Gastrocnemius medialis (tissue), 4 donors: ENCODE data around the gene S100G. TPM values are rescaled to one million over a fixed set of nuclear protein-coding genes. Genes with fewer than 3 reads are reported as not detected.

Source experiments
- ATAC-seq, 2 donors: fragments of 150-250 bp; one replicate each; pipeline ENCODE4 v1.9.1; 2016
- DNase-seq, 2 donors: peaks; one replicate each; pipeline ENCODE4 v3.0.0-alpha.2; 2019
- H3K27ac ChIP-seq, 4 donors: fragments of 200-600 bp; sonication (generic); 1 replicate in 1 of 4; 2 replicates in 3 of 4; pipeline ENCODE4 v1.5.1; 2016 to 2018; ENCODE audit warnings: mild to moderate bottlenecking in 2 of 4, moderate library complexity in 1 of 4
- H3K27me3 ChIP-seq, 3 donors: fragments of 200-600 bp; sonication (generic) in 2 of 3; 1 replicate in 1 of 3; 2 replicates in 2 of 3; pipeline versions ENCODE4 v1.5.1 to v1.6.0; 2016 to 2019; ENCODE audit warnings: mild to moderate bottlenecking in 1 of 3, moderate library complexity in 1 of 3
- H3K36me3 ChIP-seq, 2 donors: fragments of 200-600 bp; sonication (generic) in 1 of 2; one replicate each; pipeline ENCODE4 v1.5.1; 2017 to 2018
- H3K4me1 ChIP-seq, 2 donors: fragments of 200-600 bp; sonication (generic) in 1 of 2; one replicate each; pipeline ENCODE4 v1.5.1; 2016 to 2017; ENCODE audit warnings: mild to moderate bottlenecking in 2 of 2
- H3K4me3 ChIP-seq, 4 donors: fragments of 200-600 bp; sonication (generic) in 3 of 4; 1 replicate in 1 of 4; 2 replicates in 3 of 4; pipeline ENCODE4 v1.5.1; 2016 to 2019; ENCODE audit warnings: mild to moderate bottlenecking in 2 of 4
- H3K9me3 ChIP-seq, 3 donors: fragments of 200-600 bp; sonication (generic) in 2 of 3; 1 replicate in 1 of 3; 2 replicates in 2 of 3; pipeline ENCODE4 v1.5.1; 2016 to 2019
- POLR2A ChIP-seq, 2 donors: fragments of 450-650 bp; IDR thresholded peaks; one replicate each; pipeline ENCODE4 v1.6.1; 2017; ENCODE audit warnings: antibody characterized with exemption in 2 of 2, mild to moderate bottlenecking in 2 of 2, moderate library complexity in 2 of 2
- in situ Hi-C, 4 donors: fragments of 200-750 bp; cut with MboI; loops; one replicate each; pipeline versions ENCODE4 v1.15.0 to v1.8.0; 2017; ENCODE audit warnings: low sequenced_read_pairs in 4 of 4
- intact Hi-C: fragments of 100-400 bp; cut with DNase I; formaldehyde crosslinking; loops from one replicate; pipeline ENCODE4 v1.15.1; 2023; ENCODE audit warnings: low total_unique reads
- microRNA counts, 2 donors: library from miRNA; unstranded; fragments of <30 nt; microRNA quantifications; one replicate each; lab custom pipeline; 2016
- microRNA-seq, 2 donors: library from miRNA; unstranded; fragments of <30 nt; microRNA quantifications; one replicate each; pipeline ENCODE4, GENCODE V29; 2016; ENCODE audit warnings: borderline replicate concordance in 2 of 2
- total RNA-seq, 4 donors: library from RNA; depleted of rRNA; stranded (reverse); fragments of >200 nt; gene quantifications; one replicate each; pipeline versions ENCODE4 v1.1.0 to v1.2.3, GENCODE V29; 2016
- TF ChIP-seq, protein P1 (sequence below), 5 experiments: fragments of 450-650 bp in 3 of 5; fragments of 200-600 bp in 2 of 5; sonication (generic) in 2 of 5; IDR thresholded peaks in 4 of 5; conservative IDR thresholded peaks in 1 of 5; 1 replicate in 4 of 5; 2 replicates in 1 of 5; pipeline ENCODE4 v1.5.1; 2016 to 2019; ENCODE audit warnings: antibody characterized with exemption in 5 of 5, mild to moderate bottlenecking in 3 of 5, moderate library complexity in 3 of 5

The S100G gene
- total RNA-seq, 4 donors from 2014 or later: not detected

DNA sequence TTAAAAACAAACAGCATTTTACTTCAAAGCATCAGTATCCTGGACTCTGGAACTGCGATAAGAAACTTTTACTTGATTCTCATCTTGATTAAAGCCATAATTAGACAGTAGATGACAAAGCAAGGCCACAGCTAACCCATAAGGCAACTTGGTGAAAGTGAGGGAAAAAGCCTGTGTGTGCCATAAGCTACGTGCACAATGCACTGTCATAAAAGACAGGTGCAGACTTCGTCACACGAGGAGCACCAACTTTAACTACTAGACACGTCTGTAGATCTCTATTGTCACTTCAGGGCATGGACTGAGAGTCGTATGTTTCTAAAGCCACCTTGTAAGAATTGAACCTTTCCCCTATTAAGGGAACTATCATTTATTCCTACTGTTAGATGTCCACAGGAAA, 49.4 kb downstream of the S100G start:
- TF ChIP-seq POLR2A (IDR thresholded peaks at IDR 0.05): no peak
- TF ChIP-seq, protein P1, sequence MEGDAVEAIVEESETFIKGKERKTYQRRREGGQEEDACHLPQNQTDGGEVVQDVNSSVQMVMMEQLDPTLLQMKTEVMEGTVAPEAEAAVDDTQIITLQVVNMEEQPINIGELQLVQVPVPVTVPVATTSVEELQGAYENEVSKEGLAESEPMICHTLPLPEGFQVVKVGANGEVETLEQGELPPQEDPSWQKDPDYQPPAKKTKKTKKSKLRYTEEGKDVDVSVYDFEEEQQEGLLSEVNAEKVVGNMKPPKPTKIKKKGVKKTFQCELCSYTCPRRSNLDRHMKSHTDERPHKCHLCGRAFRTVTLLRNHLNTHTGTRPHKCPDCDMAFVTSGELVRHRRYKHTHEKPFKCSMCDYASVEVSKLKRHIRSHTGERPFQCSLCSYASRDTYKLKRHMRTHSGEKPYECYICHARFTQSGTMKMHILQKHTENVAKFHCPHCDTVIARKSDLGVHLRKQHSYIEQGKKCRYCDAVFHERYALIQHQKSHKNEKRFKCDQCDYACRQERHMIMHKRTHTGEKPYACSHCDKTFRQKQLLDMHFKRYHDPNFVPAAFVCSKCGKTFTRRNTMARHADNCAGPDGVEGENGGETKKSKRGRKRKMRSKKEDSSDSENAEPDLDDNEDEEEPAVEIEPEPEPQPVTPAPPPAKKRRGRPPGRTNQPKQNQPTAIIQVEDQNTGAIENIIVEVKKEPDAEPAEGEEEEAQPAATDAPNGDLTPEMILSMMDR (IDR thresholded peaks at IDR 0.05 in 4 of 5, conservative IDR thresholded peaks at IDR 0.05 in 1 of 5): no peak
- intact Hi-C loops: loop anchor here (10.0 kb wide), 2 partner anchors 575 to 1015 kb away; partner anchors contain the start of gene GRPR
- in situ Hi-C loops: no loop called here
- Histone ChIP-seq H3K4me3 (no peak overlapping the region), H3K27me3 (no peaks in the 10 kb centered on the region), H3K36me3 (no peaks in the 10 kb centered on the region), H3K9me3 (no peaks in the 10 kb centered on the region), H3K27ac (no peak overlapping the region), H3K4me1 (no peaks in the 10 kb centered on the region)
- no peak for ATAC-seq
- DNase-seq: no peak

DNA sequence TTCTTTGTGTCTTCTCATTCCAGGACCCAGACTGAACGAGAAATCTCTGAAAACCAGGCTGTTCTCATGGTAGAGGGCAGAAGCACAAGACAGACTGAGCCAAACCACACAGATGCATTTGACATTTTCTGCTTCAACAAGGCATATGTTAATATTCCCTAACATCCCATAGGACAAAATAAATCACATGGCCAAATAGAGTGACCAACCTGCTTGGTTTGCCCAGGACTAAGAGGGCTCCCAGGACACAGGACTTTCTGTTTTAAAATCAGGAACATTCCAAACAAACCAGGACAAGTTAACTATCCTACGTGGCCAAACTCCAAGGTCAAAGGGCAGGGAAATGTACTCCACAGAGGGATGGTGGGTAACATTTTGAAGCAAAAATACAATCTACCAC, 50.8 kb downstream of the S100G start:
- no peaks in the 10 kb centered on the region for H3K4me1 ChIP-seq
- DNase-seq (no peak), ATAC-seq (no peak)
- no peaks in the 10 kb centered on the region for H3K36me3 ChIP-seq
- in situ Hi-C loops: loop anchor here in 2 of 4 donors (25.0 kb wide), 3 partner anchors 187 to 1013 kb away; partner anchors contain the start of gene ZRSR2 (in 1 of the 2)
- intact Hi-C loops: no loop called here
- no peak overlapping the region for H3K27ac ChIP-seq
- H3K4me3 ChIP-seq: no peak overlapping the region
- H3K9me3 ChIP-seq: no peaks in the 10 kb centered on the region
- no peaks in the 10 kb centered on the region for H3K27me3 ChIP-seq
- TF ChIP-seq, protein P1 (IDR thresholded peaks at IDR 0.05 in 4 of 5, conservative IDR thresholded peaks at IDR 0.05 in 1 of 5): no peak
- TF ChIP-seq POLR2A (IDR thresholded peaks at IDR 0.05): no peak

DNA sequence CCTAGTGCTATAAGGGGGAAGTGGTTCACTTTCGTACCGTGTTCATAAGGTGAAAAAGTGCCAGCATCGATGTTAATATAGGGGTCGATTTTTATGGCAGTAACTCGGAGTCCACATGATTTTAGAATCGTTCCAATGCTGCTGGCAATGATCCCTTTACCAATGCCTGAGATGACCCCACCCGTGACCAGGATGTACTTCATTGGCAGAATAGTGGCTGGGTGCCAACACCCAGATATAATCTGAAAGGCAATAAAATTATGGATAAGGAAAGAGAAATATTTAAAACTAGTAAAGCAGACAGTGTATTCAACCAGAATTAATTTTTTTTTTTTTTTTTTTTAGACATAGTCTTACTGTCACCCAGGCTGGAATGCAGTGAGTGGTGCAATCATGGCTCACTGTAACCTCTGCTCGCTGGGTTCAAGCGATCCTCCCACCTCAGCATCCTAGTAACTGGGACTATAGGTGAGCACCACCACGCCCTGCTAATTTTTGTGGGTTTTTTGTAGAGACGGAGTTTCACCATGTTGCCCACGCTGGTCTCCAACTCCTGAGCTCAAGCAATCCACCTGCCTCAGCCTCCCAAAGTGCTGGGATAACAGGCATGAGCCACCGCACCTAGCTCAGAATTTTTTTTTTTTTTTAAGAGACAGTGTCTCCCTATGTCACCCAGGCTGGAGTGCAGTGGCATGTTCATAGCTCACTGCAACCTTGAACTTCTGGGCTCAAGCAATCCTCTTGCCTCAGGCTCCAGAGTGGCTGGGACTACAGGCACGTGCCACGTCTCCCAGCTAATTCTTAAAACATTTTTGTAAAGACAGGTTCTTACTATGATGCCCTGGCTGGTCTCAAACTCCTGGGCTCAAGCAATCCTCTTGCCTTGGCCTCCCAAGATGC, 53.0 kb downstream of the S100G start:
- in situ Hi-C loops: loop anchor here in 2 of 4 donors (25.0 kb wide), 3 partner anchors 184 to 1016 kb away; partner anchors contain the start of gene ZRSR2 (in 1 of the 2)
- intact Hi-C loops: no loop called here
- no peak for TF ChIP-seq POLR2A (IDR thresholded peaks at IDR 0.05)
- Histone ChIP-seq H3K4me1 (no peaks in the 10 kb centered on the region), H3K27ac (no peak overlapping the region), H3K36me3 (no peaks in the 10 kb centered on the region), H3K4me3 (no peak overlapping the region), H3K27me3 (no peaks in the 10 kb centered on the region), H3K9me3 (no peaks in the 10 kb centered on the region)
- DNase-seq: no peak
- ATAC-seq: no peak

MicroRNAs encoded within 50 kb of the gene (microRNA counts, 767-probe panel; counts per million panel counts)
- 356 to 448 counts per million in 2 donors for microRNA hsa-miR-548am-3p (lab: Ali Mortazavi, UCI)

Small RNAs within 50 kb of the gene (microRNA-seq; reads per million reads assigned to microRNA genes)
- gene MIR548AM: 0 reads per million in 2 donors

Other genes with a start within 250 kb of the S100G start
- gene CTPS2, start 62.5 kb downstream of the S100G start, total RNA-seq: 1 to 10 TPM; 2.0 to 3.8 (median 2.8) TPM
- 10 to 100 TPM; 10.6 to 26.4 (median 16.9) TPM for gene SYAP1, start 69.5 kb downstream of the S100G start, total RNA-seq
- 10 to 100 TPM in 2 of 4 donors, 1 to 10 TPM in 2; 6.9 to 16.9 (median 9.6) TPM for gene TXLNG, start 136.3 kb downstream of the S100G start, total RNA-seq
- gene RBBP7, start 220.2 kb downstream of the S100G start, total RNA-seq: 100 to 1,000 TPM in 3 of 4 donors, 10 to 100 TPM in 1; 95.0 to 325 (median 151) TPM